CD4-positive, alpha-beta T cell treated with Interferon alpha-2 for 1 hour (primary cell): ENCODE results near the gene SRCIN1.
A peak's percentile ranks its signal among the peaks of the same experiment; 100 is the strongest.
"Not testable (repeated sequence)": the region's sequence is repeated elsewhere in the genome, so short reads cannot be mapped to it uniquely, and the experiment has no call there.

Experiments used
- DNase-seq, 2 donors: peaks; one replicate each; pipeline ENCODE4 v3.0.0-alpha.2; 2020 to 2022

The SRCIN1 gene

DNA sequence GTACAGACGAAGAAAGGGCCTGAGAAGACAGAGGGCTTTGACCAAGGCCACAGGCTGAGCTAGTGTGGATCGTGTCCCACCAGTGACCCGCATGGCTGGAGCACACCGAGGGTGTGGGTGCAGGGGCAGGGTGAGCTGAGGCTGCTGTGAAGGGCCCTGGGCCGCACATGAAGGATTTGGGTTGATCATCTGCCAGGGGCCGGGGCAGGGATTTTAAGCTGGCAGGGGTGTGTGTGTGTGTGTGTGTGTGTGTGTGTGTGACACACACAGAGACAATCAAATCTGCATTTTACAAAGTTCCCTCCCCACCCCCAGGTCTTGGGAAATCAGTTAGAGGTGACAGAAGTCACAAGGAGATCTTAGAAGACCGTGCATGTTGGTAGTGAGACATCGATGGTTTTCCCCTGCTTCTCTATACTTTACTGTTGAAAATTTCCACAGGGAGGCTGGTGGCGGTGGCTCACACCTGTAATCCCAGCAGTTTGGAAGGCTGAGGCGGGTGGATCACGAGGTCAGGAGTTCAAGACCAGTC, 65.2 kb downstream of the SRCIN1 start:
- no peak for DNase-seq

GRCh38 chr17:38539386-38539785, 66.4 kb downstream of the SRCIN1 start:
- DNase-seq, result no peak

GRCh38 chr17:38538906-38539305, 66.8 kb downstream of the SRCIN1 start:
- DNase-seq, result no peak

GRCh38 chr17:38536661-38537060, 69.1 kb downstream of the SRCIN1 start:
- DNase-seq, result no peak

- DNase-seq, result no peak
Measured at GRCh38 chr17:38535886-38536285, 69.9 kb downstream of the SRCIN1 start.

GRCh38 chr17:38534498-38534885, 71.3 kb downstream of the SRCIN1 start:
- no peak for DNase-seq

DNA sequence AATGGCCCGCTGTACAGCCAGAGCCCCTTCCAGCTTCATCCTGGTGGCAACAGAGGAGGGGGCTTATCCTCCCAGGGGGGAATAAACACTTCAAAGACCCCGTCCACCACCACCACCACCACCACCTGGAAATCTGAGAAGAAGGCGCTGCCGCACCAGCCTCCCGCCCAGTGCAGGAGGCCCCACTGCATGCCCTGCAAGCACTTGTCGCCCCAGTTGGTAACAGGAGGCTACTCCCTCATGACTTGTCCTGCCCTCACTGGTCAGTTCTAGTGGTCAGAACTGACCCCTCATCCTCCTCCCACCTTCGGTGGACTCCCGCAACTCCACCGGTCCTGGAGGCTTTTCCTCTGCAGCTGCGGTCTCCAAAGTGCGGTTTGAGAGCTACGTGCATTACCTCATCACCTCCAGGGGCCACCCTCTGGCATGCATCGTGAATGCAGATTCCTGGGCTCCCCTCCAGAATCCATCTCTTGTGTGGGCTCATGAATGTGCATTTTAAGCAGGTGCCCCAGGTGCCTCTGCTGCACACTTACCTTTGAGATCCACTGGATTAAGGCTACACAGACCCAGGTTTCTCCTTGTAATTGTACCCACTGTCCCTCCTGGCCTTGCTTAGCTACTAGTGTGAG, 71.8 kb downstream of the SRCIN1 start:
- DNase-seq, result no peak

- DNase-seq, result no peak
Measured at GRCh38 chr17:38533241-38533640, 72.5 kb downstream of the SRCIN1 start.

DNA sequence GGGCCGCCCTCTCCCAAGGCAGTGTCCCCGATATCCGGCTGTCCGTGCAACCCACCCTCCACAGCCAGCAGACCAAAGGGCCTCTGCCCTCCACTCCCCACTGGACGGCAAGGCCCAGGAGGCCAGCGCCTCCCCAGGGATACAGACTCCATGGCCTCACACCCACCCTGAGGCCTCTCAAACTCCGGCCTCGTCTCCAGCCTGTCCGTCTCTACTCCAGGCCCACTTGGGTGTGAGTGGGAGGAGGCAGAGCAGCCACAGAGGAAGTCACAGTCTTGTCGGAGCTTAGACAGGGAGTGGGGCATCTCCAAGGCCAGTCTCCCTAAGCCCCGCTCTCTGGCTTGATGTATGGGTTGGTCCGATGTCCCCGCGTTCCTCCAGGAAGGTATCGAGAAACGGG, 73.3 kb downstream of the SRCIN1 start:
- DNase-seq, result no peak

DNA sequence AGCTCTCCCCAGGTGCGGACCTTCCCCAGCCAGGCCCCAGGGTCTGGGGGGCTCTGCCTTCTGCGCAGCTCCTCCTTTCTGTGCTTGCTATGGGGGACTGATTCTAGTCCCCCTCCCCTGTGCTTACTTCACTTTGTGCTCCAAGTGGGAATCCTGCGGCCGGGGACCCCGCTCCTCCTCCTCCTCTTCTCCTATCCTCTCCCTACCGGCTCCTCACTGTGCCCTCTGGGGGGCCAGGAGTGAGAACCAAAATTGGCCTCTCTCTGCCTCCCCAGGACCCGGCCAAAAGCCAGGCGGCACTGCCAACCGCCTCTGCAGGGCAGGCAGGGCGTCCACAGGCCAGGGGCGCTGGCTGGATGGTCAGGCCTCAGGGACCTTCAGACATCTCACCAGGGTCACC, 74.0 kb downstream of the SRCIN1 start:
- DNase-seq, result not testable (repeated sequence)

DNA sequence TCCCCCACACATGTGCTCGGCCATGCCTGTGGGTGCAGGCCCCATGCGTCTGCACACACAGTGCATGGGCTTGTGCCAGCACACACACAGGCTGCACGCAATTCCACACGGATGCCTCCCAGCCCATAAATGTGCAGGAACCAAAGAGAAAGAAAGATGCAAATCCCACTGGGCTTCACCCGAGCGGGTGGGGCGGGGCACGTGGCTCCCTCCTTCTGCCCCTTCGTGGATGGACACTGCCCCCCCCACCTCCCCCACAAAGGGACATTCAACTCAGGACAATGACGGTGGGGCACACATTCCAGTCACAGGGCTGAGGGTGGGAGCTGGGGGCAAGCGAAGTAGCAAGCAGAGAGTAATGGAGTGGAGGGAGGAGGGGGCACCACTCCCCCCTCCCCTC, 74.9 kb downstream of the SRCIN1 start:
- DNase-seq, result not testable (repeated sequence)

GRCh38 chr17:38528141-38528540, 77.6 kb downstream of the SRCIN1 start:
- not testable (repeated sequence) for DNase-seq

- DNase-seq, result not testable (repeated sequence)
Measured at GRCh38 chr17:38526526-38526925, 79.2 kb downstream of the SRCIN1 start.

- no peak for DNase-seq
Measured at GRCh38 chr17:38512473-38513058, 93.2 kb downstream of the SRCIN1 start.

GRCh38 chr17:38511150-38512108, 94.3 kb downstream of the SRCIN1 start:
- no peak for DNase-seq

- DNase-seq, result no peak
Measured at GRCh38 chr17:38510421-38511149, 95.2 kb downstream of the SRCIN1 start.

DNA sequence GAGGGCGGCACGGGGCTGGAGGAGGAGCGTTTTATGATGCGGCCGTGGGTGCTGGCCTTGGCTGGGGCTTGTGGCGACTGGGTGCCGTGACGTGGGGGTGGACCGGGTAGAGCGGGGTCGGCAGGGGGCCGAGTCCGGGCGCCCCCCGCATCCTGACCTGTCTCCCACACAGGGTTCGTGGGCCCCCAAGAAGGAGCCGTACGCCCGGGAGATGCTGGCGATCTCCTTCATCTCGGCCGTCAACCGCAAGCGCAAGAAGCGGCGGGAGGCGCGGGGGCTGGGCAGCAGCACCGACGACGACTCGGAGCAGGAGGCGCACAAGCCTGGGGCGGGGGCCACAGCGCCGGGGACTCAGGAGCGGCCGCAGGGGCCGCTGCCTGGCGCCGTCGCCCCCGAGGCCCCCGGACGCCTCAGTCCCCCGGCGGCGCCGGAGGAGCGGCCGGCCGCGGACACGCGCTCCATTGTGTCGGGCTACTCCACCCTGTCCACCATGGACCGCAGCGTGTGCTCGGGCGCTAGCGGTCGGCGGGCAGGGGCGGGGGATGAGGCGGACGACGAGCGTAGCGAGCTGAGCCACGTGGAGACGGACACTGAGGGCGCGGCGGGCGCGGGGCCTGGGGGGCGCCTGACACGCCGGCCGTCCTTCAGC, 95.9 kb downstream of the SRCIN1 start:
- DNase-seq, result no peak

DNA sequence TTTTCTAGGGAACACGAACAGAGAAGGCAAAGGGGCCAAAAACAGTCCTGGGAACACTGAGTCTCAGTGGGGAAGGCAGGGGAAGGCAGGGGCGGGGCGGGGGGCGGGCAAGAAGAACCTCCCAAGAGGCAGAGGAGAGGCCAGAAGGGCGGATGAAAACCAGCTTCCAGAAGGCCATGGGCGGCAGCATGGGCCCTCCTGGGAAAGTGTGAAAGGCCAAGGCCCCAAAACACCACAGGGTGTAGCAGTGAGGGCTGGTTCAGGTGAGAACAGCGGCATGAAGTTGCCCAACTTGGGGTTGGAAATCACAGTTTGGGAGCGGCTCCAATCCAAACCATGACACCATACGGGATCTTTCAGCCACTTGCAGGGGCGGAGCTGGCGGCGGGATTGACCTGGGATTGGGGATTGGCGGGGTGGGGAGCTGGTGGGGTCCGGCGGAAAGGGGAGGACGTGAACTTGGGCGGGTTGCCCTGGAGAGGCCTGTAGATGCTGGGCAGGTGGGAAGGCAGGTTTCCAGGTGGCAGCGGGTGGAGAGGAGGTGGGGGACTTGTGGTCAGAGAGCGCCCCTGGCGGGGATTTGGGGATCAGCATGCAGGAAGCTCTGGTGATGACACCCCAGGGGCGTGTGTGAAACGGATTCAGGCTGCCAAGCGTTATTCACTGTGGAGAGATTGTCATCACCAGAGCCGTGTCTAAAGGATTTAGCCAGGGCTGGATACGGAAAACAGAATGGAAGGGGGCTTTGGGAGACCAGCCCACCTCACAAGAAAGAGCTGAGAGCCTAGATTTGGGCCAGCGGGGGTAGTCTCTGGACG, 96.6 kb downstream of the SRCIN1 start:
- DNase-seq, result peak; percentile 69 to 74

DNA sequence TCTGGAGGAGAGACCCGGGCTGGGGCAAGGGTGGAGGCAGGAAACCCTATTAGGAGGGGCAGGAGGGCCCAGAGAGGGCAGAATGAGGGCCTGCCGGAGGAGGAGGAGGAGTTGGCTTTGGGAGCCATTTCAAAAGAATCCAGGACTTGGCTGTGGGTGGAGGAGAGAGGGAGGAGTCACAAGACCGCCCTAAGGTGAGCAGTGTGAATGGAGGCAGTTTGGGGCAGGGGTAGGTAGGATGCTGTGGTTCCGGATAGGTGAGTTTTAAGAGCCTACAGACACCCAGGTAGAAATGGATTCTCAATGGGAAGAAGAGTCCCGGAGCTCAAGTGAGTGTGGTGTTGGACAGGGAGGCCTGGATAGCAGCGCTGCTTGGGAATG, 97.2 kb downstream of the SRCIN1 start:
- DNase-seq, result no peak

DNA sequence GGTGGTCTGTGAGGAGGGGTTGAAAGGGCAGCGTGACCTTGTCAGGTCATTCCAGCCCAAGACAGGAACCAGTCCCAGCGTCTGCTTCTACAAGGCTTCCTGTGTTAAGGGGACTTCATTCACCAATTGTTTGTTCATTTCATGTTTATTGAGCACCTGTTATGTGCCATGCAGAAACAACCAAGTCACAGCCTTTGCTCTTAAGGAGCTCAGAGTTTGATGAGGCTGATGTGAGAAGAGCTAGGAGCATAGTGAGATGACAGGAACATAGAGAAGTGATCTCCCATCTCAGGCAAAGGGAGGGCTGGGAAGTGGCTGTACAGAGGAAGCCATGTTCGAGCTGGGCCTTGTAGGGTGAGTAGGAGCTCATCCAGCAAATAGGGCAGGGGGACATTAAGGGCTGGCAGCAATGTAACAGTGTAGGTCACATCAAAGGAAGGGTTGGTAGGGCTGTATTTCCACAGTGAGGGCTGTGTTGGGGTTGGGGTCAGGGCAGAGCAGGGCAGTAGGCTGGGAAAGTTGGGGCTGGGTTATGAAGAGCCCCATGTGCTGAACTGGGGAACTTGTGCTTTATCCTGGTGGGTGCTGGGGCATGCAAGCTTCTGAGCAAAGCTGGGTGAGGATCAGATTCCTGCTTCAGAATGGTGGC, 97.7 kb downstream of the SRCIN1 start:
- no peak for DNase-seq

GRCh38 chr17:38507436-38507835, 98.3 kb downstream of the SRCIN1 start:
- DNase-seq, result no peak
